GM21423 (cell line): ENCODE measurements around the gene ABCC10.
"Not testable (repeated sequence)": the region's sequence is repeated elsewhere in the genome, so short reads cannot be mapped to it uniquely, and the experiment has no call there.

Experiments used
- ATAC-seq: cut with Tn5 transposase; IDR thresholded peaks from one replicate; pipeline ENCODE4 v1.9.1; 2021; ENCODE audit warnings: mild to moderate bottlenecking, moderate library complexity; ENCODE audit not compliant: unreplicated experiment

Gene ABCC10

DNA sequence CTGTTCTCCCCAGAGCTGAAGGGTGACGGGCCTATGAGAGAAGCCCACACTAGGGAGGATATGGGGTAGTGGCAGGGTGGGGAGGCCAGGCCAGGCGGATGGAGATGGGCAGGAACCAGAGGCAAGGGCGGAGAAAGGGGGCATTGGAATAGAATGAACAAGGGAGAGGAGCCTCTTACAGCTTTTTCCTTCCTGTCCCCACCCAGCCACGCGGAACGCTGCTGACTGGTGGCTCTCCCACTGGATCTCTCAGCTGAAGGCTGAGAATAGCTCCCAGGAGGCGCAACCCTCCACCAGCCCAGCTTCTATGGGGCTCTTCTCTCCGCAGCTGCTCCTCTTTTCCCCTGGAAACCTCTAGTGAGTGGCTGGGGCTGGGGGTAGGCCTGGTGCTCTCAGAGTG is 17.2 kb downstream of the ABCC10 start:
- no peak for ATAC-seq

DNA sequence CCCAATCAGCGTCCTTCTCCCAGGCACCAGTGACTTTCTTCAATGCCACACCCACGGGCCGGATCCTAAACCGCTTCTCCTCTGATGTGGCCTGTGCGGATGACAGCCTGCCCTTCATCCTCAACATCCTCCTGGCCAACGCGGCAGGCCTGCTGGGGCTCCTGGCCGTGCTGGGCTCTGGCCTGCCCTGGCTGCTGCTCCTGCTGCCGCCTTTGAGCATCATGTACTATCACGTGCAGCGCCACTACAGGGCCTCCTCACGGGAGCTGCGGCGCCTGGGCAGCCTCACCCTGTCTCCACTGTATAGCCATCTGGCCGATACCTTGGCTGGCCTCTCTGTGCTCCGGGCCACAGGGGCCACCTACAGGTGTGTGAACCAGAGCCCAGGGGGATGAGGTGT is 18.2 kb downstream of the ABCC10 start:
- no peak for ATAC-seq

- no peak for ATAC-seq
Observed at GRCh38 chr6:43447604-43448003, 20.3 kb downstream of the ABCC10 start.

DNA sequence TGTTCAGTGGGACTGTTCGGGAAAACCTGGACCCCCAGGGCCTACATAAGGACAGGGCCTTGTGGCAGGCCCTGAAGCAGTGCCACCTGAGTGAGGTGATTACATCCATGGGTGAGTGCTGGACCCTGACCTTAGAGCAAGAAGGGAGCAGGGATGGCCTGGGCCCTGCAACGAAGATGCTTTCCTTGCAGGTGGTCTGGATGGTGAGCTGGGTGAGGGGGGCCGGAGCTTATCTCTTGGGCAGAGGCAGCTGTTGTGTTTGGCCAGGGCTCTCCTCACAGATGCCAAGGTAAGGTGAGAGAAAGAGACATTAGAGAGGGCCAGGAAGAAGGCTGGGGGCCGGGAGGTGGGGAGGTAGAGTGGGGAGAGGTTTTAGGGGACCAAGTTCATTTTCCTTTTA is 21.6 kb downstream of the ABCC10 start:
- ATAC-seq, result no peak

DNA sequence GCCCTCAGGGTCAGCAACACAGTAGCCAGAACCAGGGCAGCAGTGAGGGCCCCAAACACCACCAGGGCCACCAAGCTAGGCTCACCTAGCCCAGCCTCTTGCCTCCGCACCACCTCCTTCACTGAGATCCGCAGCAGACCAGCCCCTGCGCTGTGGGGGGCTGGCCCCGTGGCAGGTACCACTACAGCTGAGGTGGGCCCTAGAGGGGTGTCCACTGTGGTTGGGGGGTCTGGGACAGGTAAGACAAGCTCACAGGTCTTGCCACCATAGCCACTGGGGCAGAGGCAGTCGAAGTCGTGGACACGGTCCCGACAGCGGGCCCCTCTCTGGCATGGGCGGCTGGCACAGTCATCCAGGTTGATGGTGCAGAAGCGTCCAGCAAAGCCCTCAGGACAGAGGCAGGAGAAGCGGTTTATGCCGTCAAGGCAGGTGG is 23.4 kb downstream of the ABCC10 start:
- no peak for ATAC-seq

- ATAC-seq, result no peak
Observed at GRCh38 chr6:43451348-43451747, 24.0 kb downstream of the ABCC10 start.

- no peak for ATAC-seq
Observed at GRCh38 chr6:43451939-43452338, 24.6 kb downstream of the ABCC10 start.

GRCh38 chr6:43452896-43453295 is 25.6 kb downstream of the ABCC10 start:
- ATAC-seq, result no peak

DNA sequence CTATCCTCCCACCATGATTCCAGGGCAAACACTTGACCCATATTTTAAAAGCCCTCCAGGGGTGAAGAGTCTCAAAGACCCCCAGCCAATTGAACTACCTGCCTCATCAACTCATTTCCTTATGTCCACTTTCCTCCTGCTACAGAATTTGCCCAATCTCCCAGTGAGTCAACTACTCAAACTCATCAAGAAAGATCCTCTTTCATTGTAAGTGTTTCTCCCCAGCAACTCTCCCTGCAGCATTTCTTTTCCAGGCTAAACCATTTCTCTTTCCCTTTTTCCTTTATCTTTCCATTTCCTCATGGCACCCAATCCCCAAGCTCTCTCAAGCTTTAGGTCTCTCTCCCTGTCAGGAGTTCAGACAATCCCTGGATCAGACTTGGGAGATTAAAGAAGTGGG is 26.5 kb downstream of the ABCC10 start:
- no peak for ATAC-seq

DNA sequence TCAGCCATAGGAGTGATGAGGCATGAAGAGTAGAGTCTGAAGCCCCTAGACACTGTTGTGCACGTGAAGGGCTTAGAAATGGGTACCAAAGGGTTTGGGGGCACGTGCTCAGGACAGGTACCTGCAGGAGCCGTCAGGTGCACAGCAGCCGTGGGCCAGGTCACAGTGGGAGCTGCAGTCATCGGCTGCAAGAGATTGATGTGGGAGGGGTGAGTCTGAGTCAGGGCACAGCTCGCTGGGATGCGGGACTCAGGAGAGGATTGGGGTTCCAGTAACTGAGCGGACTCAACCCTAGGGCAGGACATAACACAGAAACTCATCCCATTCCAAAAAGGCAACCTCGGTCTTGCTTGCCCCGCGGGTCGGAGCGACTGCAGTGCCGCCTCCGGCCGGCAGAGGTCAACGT is 27.0 kb downstream of the ABCC10 start:
- ATAC-seq, result no peak

DNA sequence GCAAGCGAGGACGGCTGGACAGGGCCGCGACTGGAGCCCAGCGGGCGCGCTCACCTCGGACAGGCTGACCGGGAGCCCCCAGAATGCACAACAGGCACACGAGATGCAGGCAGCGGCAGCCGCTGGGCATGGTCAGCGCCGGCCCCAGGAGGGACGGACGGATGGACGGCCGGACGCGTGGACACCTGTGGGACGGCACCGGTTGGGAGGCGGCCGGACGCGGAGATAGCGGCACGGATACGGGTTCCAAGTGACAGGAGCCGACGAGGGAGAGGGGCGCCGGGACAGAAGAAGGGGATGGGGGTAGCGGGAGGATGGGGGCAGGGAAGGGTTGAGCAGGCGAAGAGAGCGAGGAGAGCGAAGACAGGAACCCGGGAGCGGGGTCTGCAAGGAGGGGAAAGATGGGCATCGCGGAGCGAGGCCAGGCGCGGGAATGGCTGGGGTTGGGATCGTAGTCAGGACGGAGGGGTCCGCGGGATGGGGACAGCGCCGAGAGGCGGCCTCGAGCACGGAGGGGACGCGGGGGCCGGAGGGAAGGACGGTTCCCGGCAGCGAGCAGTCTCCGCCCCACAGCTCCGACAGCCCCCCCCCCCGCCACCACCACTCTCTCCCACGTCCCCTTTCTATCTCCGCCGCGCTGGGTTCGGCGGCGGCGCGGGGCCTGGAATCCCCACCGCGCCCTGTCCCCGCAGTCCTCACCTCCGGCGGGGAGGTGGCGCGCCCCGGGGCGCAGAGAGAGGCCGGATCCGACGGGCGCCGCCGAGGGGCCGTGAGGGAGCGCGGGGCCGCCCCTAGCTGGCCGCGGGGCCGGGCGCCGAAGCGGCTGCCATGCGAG is 27.6 kb downstream of the ABCC10 start:
- no peak for ATAC-seq

GRCh38 chr6:43455531-43456428 is 28.4 kb downstream of the ABCC10 start, which contains the start of gene DLK2:
Gene DLK2 (minus strand): TSS chr6:43455548. CDS start chr6:43454825, 723 bp downstream.
- ATAC-seq, result no peak

GRCh38 chr6:43457643-43458042 is 30.3 kb downstream of the ABCC10 start:
- no peak for ATAC-seq

- not testable (repeated sequence) for ATAC-seq
Observed at GRCh38 chr6:43458154-43458553, 30.8 kb downstream of the ABCC10 start.

DNA sequence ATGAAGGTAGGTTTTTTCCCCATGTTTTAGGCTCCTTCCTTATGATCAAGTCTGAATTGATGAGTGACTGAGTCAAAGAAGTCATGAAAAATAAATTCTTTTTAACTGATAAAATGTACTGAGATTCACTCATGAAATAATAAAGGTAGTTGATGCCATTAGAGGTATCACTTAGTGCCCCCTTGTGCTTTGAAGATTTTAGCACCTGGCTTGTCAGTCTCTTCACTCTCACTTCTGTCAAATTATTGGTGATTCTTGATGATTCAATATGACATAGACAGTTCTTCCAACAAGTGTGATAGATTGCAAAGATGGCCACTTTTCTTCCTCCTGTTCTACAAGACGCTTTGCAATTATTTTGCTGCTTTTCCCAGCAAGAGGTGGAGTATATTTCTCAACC is 32.2 kb downstream of the ABCC10 start:
- no peak for ATAC-seq

- no peak for ATAC-seq
Observed at GRCh38 chr6:43460032-43460431, 32.7 kb downstream of the ABCC10 start.

GRCh38 chr6:43461936-43462335 is 34.6 kb downstream of the ABCC10 start:
- no peak for ATAC-seq

DNA sequence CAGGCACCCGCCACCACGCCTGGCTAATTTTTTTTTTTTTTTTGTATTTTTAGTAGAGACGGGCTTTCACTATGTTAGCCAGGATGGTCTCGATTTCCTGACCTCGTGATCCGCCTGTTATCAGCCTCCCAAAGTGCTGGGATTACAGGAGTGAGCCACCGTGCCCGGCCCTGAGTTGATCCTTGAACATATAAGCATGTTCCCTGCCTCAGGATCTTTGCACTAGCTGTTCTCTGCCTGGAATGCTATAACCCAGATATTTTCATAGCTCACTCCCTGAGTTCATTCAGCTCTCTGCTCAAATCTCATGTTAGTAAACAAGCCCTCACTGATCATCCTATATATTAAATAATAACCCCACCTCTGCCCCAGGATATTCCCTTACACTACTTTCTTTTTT is 37.0 kb downstream of the ABCC10 start:
- ATAC-seq, result no peak

DNA sequence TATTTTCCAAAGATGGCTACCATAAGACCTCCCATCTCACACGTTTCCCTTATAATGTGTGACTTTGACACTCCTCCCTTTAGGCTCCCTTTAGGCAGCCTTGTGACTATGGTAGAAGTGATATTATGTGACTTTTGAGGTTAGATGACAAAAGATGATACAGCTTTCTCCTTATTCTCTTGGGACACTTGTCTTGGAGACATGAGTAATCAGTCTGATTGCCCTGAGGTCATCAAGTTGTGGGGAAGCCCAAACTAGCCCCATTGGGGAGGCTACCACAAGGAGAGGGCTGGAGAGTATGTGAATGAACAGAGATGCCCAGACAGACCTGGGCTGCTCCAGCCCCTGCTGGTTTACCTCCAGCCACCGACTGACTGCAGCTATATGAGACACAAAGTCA is 38.6 kb downstream of the ABCC10 start:
- no peak for ATAC-seq

DNA sequence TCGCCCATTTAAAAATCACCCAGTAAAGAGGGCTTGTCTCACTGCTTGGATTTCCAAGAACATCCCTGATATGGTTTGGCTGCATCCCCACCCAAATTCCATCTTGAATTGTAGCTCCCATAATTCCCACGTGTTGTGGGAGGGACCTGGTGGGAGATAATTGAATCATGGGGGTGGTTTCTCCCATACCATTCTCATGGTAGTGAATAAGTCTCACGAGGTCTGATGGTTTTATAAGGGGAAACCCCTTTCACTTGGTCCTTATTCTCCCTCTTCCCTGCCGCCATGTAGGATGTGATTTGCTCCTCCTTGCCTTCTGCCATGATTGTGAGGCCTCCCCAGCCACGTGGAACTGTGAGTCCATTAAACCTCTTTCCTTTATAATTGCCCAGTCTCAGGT is 39.9 kb downstream of the ABCC10 start:
- not testable (repeated sequence) for ATAC-seq

DNA sequence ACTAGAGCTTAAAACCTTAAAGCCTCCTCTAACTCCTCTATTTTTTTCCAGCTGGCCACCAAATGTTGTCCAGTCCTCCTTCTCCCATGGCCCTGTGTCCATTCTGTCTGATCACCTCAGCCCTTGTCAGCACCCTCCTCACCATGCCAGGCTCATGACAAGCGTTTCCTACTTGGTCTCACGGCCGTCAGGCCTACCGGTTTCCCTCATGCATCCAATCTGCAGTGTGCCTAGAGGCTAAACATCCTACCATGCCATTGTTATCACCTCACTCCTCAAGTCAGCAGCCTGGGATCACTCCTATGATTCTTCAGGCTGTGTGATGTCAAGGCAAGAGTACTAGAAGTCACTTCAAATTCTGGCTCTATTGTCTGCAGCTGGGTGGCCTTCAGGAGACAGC is 40.4 kb downstream of the ABCC10 start:
- no peak for ATAC-seq

- ATAC-seq, result no peak
Observed at GRCh38 chr6:43468240-43468639, 40.9 kb downstream of the ABCC10 start.
